Measurements from ENCODE around the gene BATF3.

The BATF3 gene

DNA sequence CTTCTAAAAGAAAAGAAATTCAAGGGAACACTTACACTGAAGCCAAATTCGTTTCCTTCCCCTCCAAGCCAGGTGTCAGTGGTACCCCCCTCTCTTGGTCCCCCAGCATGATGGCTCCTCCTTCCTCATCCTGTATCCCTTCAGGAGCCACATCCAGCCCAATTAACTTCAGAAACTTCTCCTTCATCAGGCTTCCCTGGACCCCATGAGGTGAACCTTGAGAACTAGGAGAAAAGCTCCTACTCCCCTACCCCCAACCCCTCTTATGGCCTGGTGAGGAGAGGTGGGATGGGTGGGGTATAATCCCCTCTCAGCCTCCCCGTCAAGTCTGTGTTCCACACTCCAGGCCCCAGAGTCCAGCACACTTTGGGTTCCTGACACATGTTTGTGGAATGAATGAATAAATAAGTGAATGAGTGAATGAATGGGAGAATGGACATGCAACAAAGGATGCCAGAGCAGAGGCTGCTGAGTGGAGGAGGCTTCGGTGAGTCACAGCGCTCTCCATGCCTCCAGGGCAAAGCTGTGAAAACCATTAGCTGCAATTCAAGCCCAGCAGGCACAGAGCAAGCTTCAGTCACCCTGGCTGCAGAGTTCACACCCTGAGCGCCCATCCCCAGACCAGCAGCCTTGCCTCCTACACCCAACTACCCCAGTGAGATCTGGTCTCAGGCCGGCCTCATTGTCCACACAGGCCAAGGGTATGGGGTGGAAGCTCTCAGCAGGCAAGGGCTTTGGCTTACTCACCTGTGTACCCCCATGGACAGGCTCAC, 43.8 kb downstream of the BATF3 start:
- Histone ChIP-seq H3K36me3 (ENCODE audit: control insufficient read depth, insufficient read depth, low read length) (no peaks in the 10 kb centered on the region), H3K27me3 (ENCODE audit: control insufficient read depth, insufficient read depth, low read length) (peaks cover 5% of the 10 kb centered on the region; the same call in 1 of the 2 replicates), H3K9ac (ENCODE audit: low read length) (no peak overlapping the region), H3K9me3 (ENCODE audit: control insufficient read depth, insufficient read depth, low read depth, low read length) (no peaks in the 10 kb centered on the region), H3K4me3 (ENCODE audit: low read depth, low read length) (no peak overlapping the region), H3K27ac (ENCODE audit: low read depth, low read length) (no peak overlapping the region; the same call in 1 of the 2 replicates), H3K4me1 (ENCODE audit: control insufficient read depth, insufficient read depth, low read length) (peaks cover 23% of the 10 kb centered on the region; the same call in 1 of the 2 replicates)

DNA sequence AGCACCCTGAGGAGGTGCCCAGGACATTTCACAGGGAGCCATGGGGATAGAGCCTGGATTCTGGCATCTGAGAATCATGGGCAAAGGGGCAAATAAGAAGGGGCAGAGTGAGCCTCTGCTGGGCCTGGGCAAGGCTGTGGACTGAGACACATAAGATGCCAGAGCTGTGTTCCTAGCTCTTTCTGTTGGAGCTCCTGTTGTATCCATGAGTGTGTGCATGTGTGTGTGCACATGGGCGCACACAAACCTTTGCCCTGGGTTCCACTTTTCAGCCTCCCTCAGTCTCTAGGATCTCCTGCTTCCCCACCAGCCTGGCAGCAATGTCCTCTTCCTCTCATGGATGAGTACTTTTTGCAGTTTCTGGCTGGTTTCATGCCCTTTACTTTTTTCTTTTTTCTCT, 47.0 kb downstream of the BATF3 start:
- Histone ChIP-seq H3K27me3 (ENCODE audit: control insufficient read depth, insufficient read depth, low read length) (peaks cover 5% of the 10 kb centered on the region; the same call in 1 of the 2 replicates), H3K36me3 (ENCODE audit: control insufficient read depth, insufficient read depth, low read length) (no peaks in the 10 kb centered on the region), H3K9me3 (ENCODE audit: control insufficient read depth, insufficient read depth, low read depth, low read length) (no peaks in the 10 kb centered on the region), H3K4me1 (ENCODE audit: control insufficient read depth, insufficient read depth, low read length) (peaks cover 23% of the 10 kb centered on the region; the same call in 1 of the 2 replicates), H3K9ac (ENCODE audit: low read length) (no peak overlapping the region), H3K4me3 (ENCODE audit: low read depth, low read length) (no peak overlapping the region), H3K27ac (ENCODE audit: low read depth, low read length) (no peak overlapping the region)

DNA sequence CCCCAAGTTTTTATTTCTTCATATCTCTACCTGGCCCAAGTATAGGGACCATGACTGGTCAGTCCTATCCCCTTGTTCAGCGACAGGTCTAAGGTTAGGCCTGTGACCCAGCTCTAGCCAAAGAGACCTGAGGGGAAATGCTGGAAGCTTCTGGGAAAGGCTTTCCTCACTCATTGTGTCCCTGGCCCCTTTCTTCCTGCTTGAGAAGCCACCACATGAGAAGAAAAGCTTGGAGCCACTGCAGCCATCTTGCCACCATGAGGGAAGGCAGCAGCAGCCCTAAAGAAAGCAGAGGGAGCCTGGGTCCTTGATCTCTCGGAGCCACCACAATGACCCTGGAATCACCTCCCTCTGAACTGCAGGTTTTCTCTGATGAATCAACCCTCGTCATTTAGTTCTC, 47.7 kb downstream of the BATF3 start:
- H3K27me3 ChIP-seq (ENCODE audit: control insufficient read depth, insufficient read depth, low read length): peaks cover 5% of the 10 kb centered on the region; the same call in 1 of the 2 replicates
- no peaks in the 10 kb centered on the region for H3K9me3 ChIP-seq (ENCODE audit: control insufficient read depth, insufficient read depth, low read depth, low read length)
- H3K4me3 ChIP-seq (ENCODE audit: low read depth, low read length): no peak overlapping the region
- no peak overlapping the region for H3K27ac ChIP-seq (ENCODE audit: low read depth, low read length)
- H3K36me3 ChIP-seq (ENCODE audit: control insufficient read depth, insufficient read depth, low read length): no peaks in the 10 kb centered on the region
- no peak overlapping the region for H3K9ac ChIP-seq (ENCODE audit: low read length)
- peaks cover 19% of the 10 kb centered on the region; the same call in 1 of the 2 replicates for H3K4me1 ChIP-seq (ENCODE audit: control insufficient read depth, insufficient read depth, low read length)

DNA sequence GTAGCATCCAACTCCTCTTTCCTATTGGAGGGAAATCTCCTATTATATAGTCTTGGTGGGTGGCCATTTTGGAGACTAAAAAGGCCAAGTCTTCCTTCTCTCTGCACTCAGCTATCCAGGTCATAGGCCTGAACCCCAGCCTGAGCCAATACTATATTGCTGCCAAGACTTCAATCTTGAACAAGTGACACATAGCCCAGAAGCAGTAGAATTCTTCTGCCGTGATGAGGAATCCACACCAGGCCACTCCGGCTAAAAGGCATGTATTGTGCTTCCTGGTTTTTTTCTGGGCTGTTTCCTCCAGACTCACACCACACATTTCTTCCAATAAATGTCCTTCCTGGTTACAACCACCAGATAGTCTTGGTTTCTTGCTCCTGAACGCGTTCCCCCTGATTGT, 48.1 kb downstream of the BATF3 start:
- Histone ChIP-seq H3K27ac (ENCODE audit: low read depth, low read length) (no peak overlapping the region), H3K9ac (ENCODE audit: low read length) (no peak overlapping the region), H3K27me3 (ENCODE audit: control insufficient read depth, insufficient read depth, low read length) (peaks cover 5% of the 10 kb centered on the region; the same call in 1 of the 2 replicates), H3K9me3 (ENCODE audit: control insufficient read depth, insufficient read depth, low read depth, low read length) (no peaks in the 10 kb centered on the region), H3K36me3 (ENCODE audit: control insufficient read depth, insufficient read depth, low read length) (no peaks in the 10 kb centered on the region), H3K4me3 (ENCODE audit: low read depth, low read length) (no peak overlapping the region), H3K4me1 (ENCODE audit: control insufficient read depth, insufficient read depth, low read length) (peaks cover 14% of the 10 kb centered on the region; the same call in 1 of the 2 replicates)

DNA sequence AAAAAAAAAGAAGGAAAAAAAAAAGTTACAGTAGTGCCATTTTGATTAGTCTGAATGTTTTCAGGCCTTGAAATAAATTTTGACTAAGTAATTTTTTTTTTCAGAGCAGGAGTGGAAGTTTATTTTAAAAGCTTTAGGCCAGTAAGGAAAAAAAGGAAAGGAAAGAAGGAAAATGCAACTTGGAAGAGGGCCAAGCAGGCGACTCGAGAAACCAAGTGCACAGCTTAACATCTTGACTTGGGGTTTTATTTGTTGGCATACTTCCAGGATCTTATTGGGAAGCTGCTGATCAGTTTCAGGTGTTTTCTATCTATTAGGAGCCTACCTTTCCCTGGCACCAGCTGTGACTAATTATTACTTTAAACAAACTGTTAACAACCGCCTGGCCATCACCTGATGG, 49.4 kb downstream of the BATF3 start:
- Histone ChIP-seq H3K9me3 (ENCODE audit: control insufficient read depth, insufficient read depth, low read depth, low read length) (no peaks in the 10 kb centered on the region), H3K27me3 (ENCODE audit: control insufficient read depth, insufficient read depth, low read length) (peaks cover 3% of the 10 kb centered on the region; the same call in 1 of the 2 replicates), H3K9ac (ENCODE audit: low read length) (no peak overlapping the region), H3K4me3 (ENCODE audit: low read depth, low read length) (no peak overlapping the region), H3K27ac (ENCODE audit: low read depth, low read length) (no peak overlapping the region), H3K36me3 (ENCODE audit: control insufficient read depth, insufficient read depth, low read length) (no peaks in the 10 kb centered on the region), H3K4me1 (ENCODE audit: control insufficient read depth, insufficient read depth, low read length) (peaks cover 1% of the 10 kb centered on the region; the same call in 1 of the 2 replicates)

DNA sequence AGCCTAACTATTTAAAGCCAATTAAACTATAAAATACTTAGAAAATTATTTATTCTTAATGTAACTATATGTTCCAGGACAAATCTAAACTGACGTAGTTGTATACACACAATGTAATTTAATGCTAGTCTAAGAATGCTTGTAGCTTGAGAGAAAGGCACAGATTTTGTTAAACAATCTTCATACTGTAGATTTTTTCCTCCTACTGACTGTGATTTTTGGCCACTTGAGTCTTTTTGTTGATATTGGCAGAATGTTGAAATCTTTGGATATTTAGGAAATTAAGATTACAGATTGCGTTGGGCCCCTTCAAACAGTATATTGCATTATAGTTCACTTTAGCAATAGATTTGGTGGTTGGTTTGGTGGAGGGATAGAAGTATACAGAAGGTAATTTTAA, 50.6 kb downstream of the BATF3 start:
- Histone ChIP-seq H3K9ac (ENCODE audit: low read length) (no peak overlapping the region), H3K4me3 (ENCODE audit: low read depth, low read length) (no peak overlapping the region), H3K27ac (ENCODE audit: low read depth, low read length) (no peak overlapping the region), H3K36me3 (ENCODE audit: control insufficient read depth, insufficient read depth, low read length) (no peaks in the 10 kb centered on the region), H3K27me3 (ENCODE audit: control insufficient read depth, insufficient read depth, low read length) (no peaks in the 10 kb centered on the region), H3K4me1 (ENCODE audit: control insufficient read depth, insufficient read depth, low read length) (no peaks in the 10 kb centered on the region), H3K9me3 (ENCODE audit: control insufficient read depth, insufficient read depth, low read depth, low read length) (no peaks in the 10 kb centered on the region)

DNA sequence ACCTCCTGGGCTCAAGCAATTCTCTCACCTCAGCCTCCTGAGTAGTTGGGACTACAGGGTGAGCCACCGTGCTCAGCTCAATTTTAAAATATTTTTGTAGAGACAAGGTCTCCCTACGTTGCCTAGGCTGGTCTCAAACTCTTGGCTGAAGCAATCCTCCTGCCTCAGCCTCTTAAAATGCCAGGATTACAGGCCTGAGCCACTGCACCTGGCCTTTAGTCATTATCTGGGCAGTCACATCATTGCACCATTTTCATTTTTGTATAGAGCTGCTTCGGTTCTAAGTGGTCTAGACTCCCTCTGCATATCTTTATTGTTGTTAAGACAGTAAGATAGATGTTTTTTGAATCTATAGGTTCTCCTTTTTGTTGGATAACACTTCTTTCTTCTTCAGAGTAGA, 51.2 kb downstream of the BATF3 start:
- Histone ChIP-seq H3K27ac (ENCODE audit: low read depth, low read length) (no peak overlapping the region), H3K4me1 (ENCODE audit: control insufficient read depth, insufficient read depth, low read length) (no peaks in the 10 kb centered on the region), H3K4me3 (ENCODE audit: low read depth, low read length) (no peak overlapping the region), H3K9ac (ENCODE audit: low read length) (no peak overlapping the region), H3K9me3 (ENCODE audit: control insufficient read depth, insufficient read depth, low read depth, low read length) (no peaks in the 10 kb centered on the region), H3K36me3 (ENCODE audit: control insufficient read depth, insufficient read depth, low read length) (no peaks in the 10 kb centered on the region), H3K27me3 (ENCODE audit: control insufficient read depth, insufficient read depth, low read length) (no peaks in the 10 kb centered on the region)

DNA sequence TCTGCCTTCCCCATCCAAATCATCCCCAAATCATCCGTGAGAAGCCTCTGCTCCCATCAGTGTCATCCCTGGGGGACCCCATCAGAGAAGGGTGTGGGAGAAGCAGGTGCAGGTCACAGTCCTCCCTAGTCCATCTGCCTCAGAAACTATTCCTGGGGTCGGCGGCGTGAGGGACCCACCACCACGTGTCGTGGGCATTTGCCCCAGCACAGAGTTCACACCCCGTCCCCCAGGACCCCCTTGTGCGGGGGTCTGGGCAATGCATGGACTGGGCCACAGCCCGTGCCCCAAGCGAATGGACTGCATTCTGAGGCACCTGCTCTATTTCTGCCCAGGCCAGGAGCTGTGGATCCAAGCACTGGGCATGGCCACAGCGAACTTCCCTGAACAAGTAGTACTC, 52.6 kb downstream of the BATF3 start:
- H3K9me3 ChIP-seq (ENCODE audit: control insufficient read depth, insufficient read depth, low read depth, low read length): no peaks in the 10 kb centered on the region
- no peak overlapping the region for H3K27ac ChIP-seq (ENCODE audit: low read depth, low read length)
- no peaks in the 10 kb centered on the region for H3K4me1 ChIP-seq (ENCODE audit: control insufficient read depth, insufficient read depth, low read length)
- H3K36me3 ChIP-seq (ENCODE audit: control insufficient read depth, insufficient read depth, low read length): no peaks in the 10 kb centered on the region
- H3K4me3 ChIP-seq (ENCODE audit: low read depth, low read length): no peak overlapping the region
- no peaks in the 10 kb centered on the region for H3K27me3 ChIP-seq (ENCODE audit: control insufficient read depth, insufficient read depth, low read length)
- H3K9ac ChIP-seq (ENCODE audit: low read length): no peak overlapping the region

DNA sequence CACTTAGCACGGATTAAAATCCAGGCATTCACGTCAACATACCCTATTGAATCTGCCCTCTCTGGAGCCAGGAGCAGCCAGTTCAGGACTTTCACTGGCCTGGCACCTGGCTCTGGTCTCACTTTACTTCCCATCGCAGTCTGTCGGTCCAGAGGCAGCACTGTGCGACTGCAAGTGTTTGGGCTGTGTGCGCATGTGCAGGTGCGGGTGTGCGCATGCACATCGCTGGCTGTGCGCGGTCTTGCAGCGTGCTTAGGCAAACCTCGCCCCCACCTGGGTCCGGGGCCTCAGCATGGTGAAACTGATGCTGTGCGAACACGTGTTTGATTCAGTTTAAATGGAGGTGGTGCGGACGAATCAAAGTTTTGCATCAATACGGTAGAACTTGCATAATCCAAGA, 53.1 kb downstream of the BATF3 start:
- H3K9ac ChIP-seq (ENCODE audit: low read length): no peak overlapping the region
- H3K36me3 ChIP-seq (ENCODE audit: control insufficient read depth, insufficient read depth, low read length): no peaks in the 10 kb centered on the region
- no peaks in the 10 kb centered on the region for H3K4me1 ChIP-seq (ENCODE audit: control insufficient read depth, insufficient read depth, low read length)
- no peak overlapping the region for H3K4me3 ChIP-seq (ENCODE audit: low read depth, low read length)
- no peaks in the 10 kb centered on the region for H3K9me3 ChIP-seq (ENCODE audit: control insufficient read depth, insufficient read depth, low read depth, low read length)
- H3K27me3 ChIP-seq (ENCODE audit: control insufficient read depth, insufficient read depth, low read length): no peaks in the 10 kb centered on the region
- no peak overlapping the region for H3K27ac ChIP-seq (ENCODE audit: low read depth, low read length)

DNA sequence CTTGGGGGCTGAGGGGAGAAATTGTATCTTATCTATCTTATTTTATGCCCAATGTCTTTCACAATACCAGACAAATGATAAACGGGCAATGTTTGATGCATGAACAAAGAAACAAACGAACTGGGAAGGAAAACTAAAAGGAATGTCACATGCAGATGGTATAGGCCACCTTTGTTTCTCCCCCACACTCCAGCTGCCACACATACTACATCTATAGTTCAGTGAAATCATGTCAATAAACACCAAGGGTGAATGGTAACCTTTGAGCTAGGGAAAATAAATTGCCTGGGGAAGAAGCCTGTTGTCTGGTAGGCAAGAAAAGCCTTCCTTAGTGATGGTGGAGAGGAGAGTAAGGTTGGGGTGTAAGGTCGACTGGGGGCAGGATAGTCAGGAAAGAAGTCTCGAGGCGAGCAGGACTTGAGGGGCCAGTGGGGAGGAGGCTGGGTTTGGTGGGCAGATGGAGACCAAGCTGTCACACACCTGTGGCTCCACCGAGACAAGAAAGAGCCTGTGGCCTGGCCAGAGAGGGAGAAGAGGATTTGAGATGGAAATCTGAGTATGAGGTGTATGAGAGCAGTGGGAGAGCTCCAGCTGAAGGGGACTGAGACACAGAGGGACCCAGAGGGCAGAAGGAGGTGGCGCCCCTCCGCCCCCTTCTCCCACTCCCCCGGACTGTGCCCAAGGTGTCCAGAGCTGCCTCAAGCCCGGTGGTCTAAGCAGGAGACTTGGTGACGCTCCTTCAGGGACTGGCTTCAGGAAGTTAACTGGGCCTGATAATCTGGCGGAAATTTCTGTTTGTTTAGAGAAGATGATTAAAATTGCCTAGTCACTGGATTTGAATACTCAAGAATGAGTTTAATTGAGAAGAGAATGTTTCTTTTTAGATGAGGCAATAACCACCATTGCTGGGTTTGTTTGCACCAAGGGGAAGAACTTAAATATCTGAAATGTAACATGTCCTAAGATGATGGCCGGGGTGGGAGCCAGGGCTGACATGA, 53.8 kb downstream of the BATF3 start:
- H3K27me3 ChIP-seq (ENCODE audit: control insufficient read depth, insufficient read depth, low read length): no peaks in the 10 kb centered on the region
- no peaks in the 10 kb centered on the region for H3K9me3 ChIP-seq (ENCODE audit: control insufficient read depth, insufficient read depth, low read depth, low read length)
- H3K9ac ChIP-seq (ENCODE audit: low read length): no peak overlapping the region
- H3K4me1 ChIP-seq (ENCODE audit: control insufficient read depth, insufficient read depth, low read length): no peaks in the 10 kb centered on the region
- H3K36me3 ChIP-seq (ENCODE audit: control insufficient read depth, insufficient read depth, low read length): no peaks in the 10 kb centered on the region
- no peak overlapping the region for H3K4me3 ChIP-seq (ENCODE audit: low read depth, low read length)
- H3K27ac ChIP-seq (ENCODE audit: low read depth, low read length): no peak overlapping the region
